ENCODE results near the gene C9orf72.
"Not testable (repeated sequence)": the region's sequence is repeated elsewhere in the genome, so short reads cannot be mapped to it uniquely, and the experiment has no call there.

C9orf72 gene

GRCh38 chr9:27514551-27514950, 58.7 kb downstream of the C9orf72 start:
- no peak overlapping the region for H3K9ac ChIP-seq (ENCODE audit: insufficient read length)
- H3K27ac ChIP-seq, result no peak overlapping the region
- no peak for DNase-seq (ENCODE audit: low read depth, low spot score)

DNA sequence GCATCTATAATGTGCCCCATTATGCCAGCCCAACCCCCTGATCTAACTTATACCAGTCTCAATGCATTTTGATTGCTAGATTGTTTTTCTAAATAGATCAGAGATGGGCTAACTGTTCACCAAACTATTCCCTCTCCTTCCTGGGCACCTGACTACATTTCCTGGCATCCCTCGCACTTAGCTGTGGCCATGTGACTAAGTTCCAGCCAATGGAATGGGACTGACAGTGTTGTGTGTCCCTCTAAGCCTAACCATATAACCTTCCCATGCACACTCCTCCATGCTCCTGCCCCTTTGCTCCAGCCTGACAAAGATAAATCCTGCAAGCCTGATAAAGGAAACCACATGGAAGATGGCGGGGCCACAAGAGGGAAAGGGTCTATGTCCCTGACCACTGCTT, 61.5 kb downstream of the C9orf72 start:
- Histone ChIP-seq H3K36me3 (ENCODE audit: insufficient read depth, low read length) (no peaks in the 10 kb centered on the region), H3K4me3 (no peak overlapping the region), H3K9ac (ENCODE audit: insufficient read length) (no peak overlapping the region), H3K27ac (no peak overlapping the region), H3K9me3 (ENCODE audit: low read depth, low read length) (no peaks in the 10 kb centered on the region)
- DNase-seq (ENCODE audit: low read depth, low spot score), result no peak
- TF ChIP-seq FOXP2 (optimal IDR thresholded peaks at IDR 0.05; ENCODE audit: control extremely low read depth, extremely low read length, insufficient read depth) (no peak), POLR2AphosphoS5 (IDR thresholded peaks at IDR 0.05; ENCODE audit: borderline replicate concordance, low read depth, low read length) (no peak), EZH2 (IDR thresholded peaks at IDR 0.05) (no peak)

More at GRCh38 chr9:27514551-27514950, 58.7 kb downstream of the C9orf72 start:
- H3K9me3 ChIP-seq (ENCODE audit: low read depth, low read length), result no peaks in the 10 kb centered on the region
- H3K4me3 ChIP-seq, result no peak overlapping the region
- no peaks in the 10 kb centered on the region for H3K36me3 ChIP-seq (ENCODE audit: insufficient read depth, low read length)
- TF ChIP-seq POLR2AphosphoS5 (IDR thresholded peaks at IDR 0.05; ENCODE audit: borderline replicate concordance, low read depth, low read length) (no peak), FOXP2 (optimal IDR thresholded peaks at IDR 0.05; ENCODE audit: control extremely low read depth, extremely low read length, insufficient read depth) (no peak), EZH2 (IDR thresholded peaks at IDR 0.05) (no peak)

DNA sequence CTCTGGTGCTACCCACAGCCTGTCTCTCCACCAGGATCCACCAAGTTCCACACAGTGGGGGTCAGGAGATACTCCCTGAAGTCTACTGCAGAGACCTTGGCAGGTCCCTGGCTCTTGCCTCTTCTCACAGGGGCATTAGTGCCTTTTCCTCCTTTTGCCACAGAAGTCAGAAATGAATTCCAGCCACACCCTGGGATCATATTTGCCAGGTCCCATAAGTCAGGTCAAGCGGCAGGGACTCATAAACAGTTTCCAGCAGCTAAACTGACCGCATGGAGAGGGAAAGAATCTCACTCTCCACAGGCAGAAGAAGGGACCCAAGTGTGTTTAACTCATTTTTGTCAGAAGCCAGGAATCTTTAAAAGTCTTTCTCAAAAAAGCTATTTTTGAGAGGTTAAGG, 62.5 kb downstream of the C9orf72 start:
- no peak for DNase-seq (ENCODE audit: low read depth, low spot score)
- H3K9ac ChIP-seq (ENCODE audit: insufficient read length), result no peak overlapping the region
- H3K4me3 ChIP-seq, result no peak overlapping the region
- TF ChIP-seq EZH2 (IDR thresholded peaks at IDR 0.05), result no peak
- TF ChIP-seq POLR2AphosphoS5 (IDR thresholded peaks at IDR 0.05; ENCODE audit: borderline replicate concordance, low read depth, low read length), result no peak
- TF ChIP-seq FOXP2 (optimal IDR thresholded peaks at IDR 0.05; ENCODE audit: control extremely low read depth, extremely low read length, insufficient read depth), result no peak
- H3K9me3 ChIP-seq (ENCODE audit: low read depth, low read length), result no peaks in the 10 kb centered on the region
- H3K27ac ChIP-seq, result no peak overlapping the region
- no peaks in the 10 kb centered on the region for H3K36me3 ChIP-seq (ENCODE audit: insufficient read depth, low read length)

DNA sequence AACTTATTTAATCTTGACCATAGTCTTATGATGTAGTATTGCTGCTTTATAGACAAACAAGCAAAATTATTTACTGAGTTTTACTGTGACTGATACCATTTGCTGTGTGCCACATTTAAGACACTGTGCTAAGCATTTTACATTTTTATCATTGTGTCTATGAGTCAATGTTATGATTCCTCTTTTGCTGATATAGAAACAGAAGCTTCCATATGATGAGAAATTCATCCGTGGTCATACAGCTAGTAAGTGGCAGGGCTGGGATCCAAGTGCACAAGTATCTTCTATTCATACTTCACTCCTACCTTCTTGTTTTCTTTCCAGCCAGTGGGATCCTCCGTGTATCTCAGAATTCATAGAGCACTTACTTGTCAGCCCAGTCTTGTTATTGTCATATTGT, 66.3 kb downstream of the C9orf72 start:
- no peak for DNase-seq (ENCODE audit: low read depth, low spot score)
- Histone ChIP-seq H3K36me3 (ENCODE audit: insufficient read depth, low read length) (no peaks in the 10 kb centered on the region), H3K9ac (ENCODE audit: insufficient read length) (no peak overlapping the region), H3K4me3 (no peak overlapping the region), H3K27ac (no peak overlapping the region), H3K9me3 (ENCODE audit: low read depth, low read length) (no peaks in the 10 kb centered on the region)
- no peak for TF ChIP-seq EZH2 (IDR thresholded peaks at IDR 0.05)
- no peak for TF ChIP-seq FOXP2 (optimal IDR thresholded peaks at IDR 0.05; ENCODE audit: control extremely low read depth, extremely low read length, insufficient read depth)
- no peak for TF ChIP-seq POLR2AphosphoS5 (IDR thresholded peaks at IDR 0.05; ENCODE audit: borderline replicate concordance, low read depth, low read length)

DNA sequence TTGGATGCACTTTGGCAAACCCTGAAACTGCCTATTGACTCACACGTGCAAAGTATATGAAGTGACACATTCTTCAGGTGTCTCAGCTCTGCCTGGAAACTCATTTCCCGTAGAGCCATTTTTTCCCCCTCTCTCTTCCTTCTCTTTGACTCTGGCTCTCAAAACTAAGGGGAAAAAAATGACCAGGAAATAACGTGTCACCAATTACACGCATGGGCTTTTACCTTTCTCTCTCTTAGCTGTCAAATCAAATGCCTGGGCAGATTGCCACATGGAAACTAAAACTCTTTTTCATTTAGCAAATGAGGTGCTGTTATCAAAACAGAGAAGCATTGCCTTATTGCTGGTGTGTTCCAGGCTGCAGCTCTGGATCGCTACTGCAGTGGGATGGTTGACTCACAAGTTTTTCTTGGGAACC, 67.5 kb downstream of the C9orf72 start:
- TF ChIP-seq EZH2 (IDR thresholded peaks at IDR 0.05) (no peak), FOXP2 (optimal IDR thresholded peaks at IDR 0.05; ENCODE audit: control extremely low read depth, extremely low read length, insufficient read depth) (no peak), POLR2AphosphoS5 (IDR thresholded peaks at IDR 0.05; ENCODE audit: borderline replicate concordance, low read depth, low read length) (no peak)
- DNase-seq (ENCODE audit: low read depth, low spot score), result no peak
- H3K27ac ChIP-seq, result no peak overlapping the region

DNA sequence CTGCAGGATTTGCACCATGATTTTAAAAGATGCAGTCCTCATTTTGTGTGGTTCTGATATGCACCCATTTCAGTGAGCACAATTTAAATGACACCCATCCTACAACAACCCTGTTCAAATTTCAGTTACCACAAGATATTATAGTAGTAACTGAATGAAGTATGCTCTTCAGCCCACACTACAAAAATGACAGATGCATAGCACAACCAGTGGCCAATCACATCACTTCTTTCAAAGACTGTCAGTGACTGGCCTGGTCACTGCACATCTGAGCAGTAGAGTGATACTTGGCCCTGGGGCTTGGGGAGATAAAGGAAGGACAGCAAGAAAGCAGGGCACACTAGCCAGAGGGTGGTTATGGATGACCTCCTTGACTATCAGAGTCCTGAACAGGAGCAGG, 69.0 kb downstream of the C9orf72 start:
- DNase-seq (ENCODE audit: low read depth, low spot score), result no peak
- Histone ChIP-seq H3K9ac (ENCODE audit: insufficient read length) (no peak overlapping the region), H3K4me3 (no peak overlapping the region), H3K36me3 (ENCODE audit: insufficient read depth, low read length) (no peaks in the 10 kb centered on the region), H3K27ac (no peak overlapping the region), H3K9me3 (ENCODE audit: low read depth, low read length) (no peaks in the 10 kb centered on the region)
- TF ChIP-seq FOXP2 (optimal IDR thresholded peaks at IDR 0.05; ENCODE audit: control extremely low read depth, extremely low read length, insufficient read depth) (no peak), EZH2 (IDR thresholded peaks at IDR 0.05) (no peak), POLR2AphosphoS5 (IDR thresholded peaks at IDR 0.05; ENCODE audit: borderline replicate concordance, low read depth, low read length) (no peak)

More for the DNA sequence above, 67.5 kb downstream of the C9orf72 start:
- Histone ChIP-seq H3K36me3 (ENCODE audit: insufficient read depth, low read length) (no peaks in the 10 kb centered on the region), H3K9ac (ENCODE audit: insufficient read length) (no peak overlapping the region), H3K9me3 (ENCODE audit: low read depth, low read length) (no peaks in the 10 kb centered on the region), H3K4me3 (no peak overlapping the region)

- H3K9me3 ChIP-seq (ENCODE audit: low read depth, low read length), result no peaks in the 10 kb centered on the region
- no peak for TF ChIP-seq EZH2 (IDR thresholded peaks at IDR 0.05)
- TF ChIP-seq FOXP2 (optimal IDR thresholded peaks at IDR 0.05; ENCODE audit: control extremely low read depth, extremely low read length, insufficient read depth), result no peak
- no peak for TF ChIP-seq POLR2AphosphoS5 (IDR thresholded peaks at IDR 0.05; ENCODE audit: borderline replicate concordance, low read depth, low read length)
- no peak overlapping the region for H3K27ac ChIP-seq
- no peaks in the 10 kb centered on the region for H3K36me3 ChIP-seq (ENCODE audit: insufficient read depth, low read length)
- no peak for DNase-seq (ENCODE audit: low read depth, low spot score)
- H3K9ac ChIP-seq (ENCODE audit: insufficient read length), result no peak overlapping the region
- no peak overlapping the region for H3K4me3 ChIP-seq
Observed at GRCh38 chr9:27503623-27504022, 69.7 kb downstream of the C9orf72 start.

DNA sequence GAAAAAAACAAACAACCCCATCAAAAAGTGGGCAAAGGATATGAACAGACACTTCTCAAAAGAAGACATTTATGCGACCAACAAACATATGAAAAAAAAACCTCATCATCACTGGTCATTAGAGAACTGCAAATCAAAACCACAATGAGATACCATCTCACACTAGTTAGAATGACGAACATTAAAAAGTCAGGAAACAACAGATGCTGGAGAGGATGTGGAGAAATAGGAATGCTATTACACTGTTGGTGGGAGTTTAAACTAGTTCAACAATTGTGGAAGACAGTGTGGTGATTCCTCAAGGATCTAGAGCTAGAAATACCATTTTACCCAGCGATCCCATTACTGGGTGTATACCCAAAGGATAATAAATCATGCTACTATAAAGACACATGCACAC, 72.4 kb downstream of the C9orf72 start:
- H3K4me3 ChIP-seq; H3K9me3 ChIP-seq (ENCODE audit: low read depth, low read length); H3K9ac ChIP-seq (ENCODE audit: insufficient read length); H3K27ac ChIP-seq; DNase-seq (ENCODE audit: low read depth, low spot score); H3K36me3 ChIP-seq (ENCODE audit: insufficient read depth, low read length): not testable (repeated sequence)

DNA sequence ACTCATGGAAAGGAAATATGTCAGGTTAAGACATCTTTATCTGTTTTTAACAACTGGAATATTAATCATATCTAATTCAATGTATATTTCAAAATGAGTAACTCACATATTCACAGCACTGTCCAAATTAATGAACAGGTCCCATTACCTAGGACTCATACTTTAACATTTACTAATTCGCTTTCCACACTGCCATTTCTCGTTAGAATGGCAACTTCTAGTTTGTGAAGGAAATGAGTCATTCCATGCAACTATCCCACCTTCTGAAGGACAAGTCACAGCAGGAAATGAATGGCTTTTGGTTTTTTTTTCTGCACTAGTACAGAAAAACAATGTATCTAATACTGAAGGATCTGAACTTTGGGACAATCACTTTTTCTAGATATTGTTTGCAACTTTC, 73.8 kb downstream of the C9orf72 start:
- H3K4me3 ChIP-seq, result no peak overlapping the region
- no peaks in the 10 kb centered on the region for H3K36me3 ChIP-seq (ENCODE audit: insufficient read depth, low read length)
- TF ChIP-seq POLR2AphosphoS5 (IDR thresholded peaks at IDR 0.05; ENCODE audit: borderline replicate concordance, low read depth, low read length) (no peak), FOXP2 (optimal IDR thresholded peaks at IDR 0.05; ENCODE audit: control extremely low read depth, extremely low read length, insufficient read depth) (no peak), EZH2 (IDR thresholded peaks at IDR 0.05) (no peak)
- H3K9me3 ChIP-seq (ENCODE audit: low read depth, low read length), result no peaks in the 10 kb centered on the region
- H3K27ac ChIP-seq, result no peak overlapping the region
- no peak overlapping the region for H3K9ac ChIP-seq (ENCODE audit: insufficient read length)
- DNase-seq (ENCODE audit: low read depth, low spot score), result no peak

All from SK-N-MC (cell line).